B cell (primary cell): Measurements from ENCODE around the gene TTLL10. TPM values are rescaled to one million over a fixed set of nuclear protein-coding genes. Genes with fewer than 3 reads are reported as not detected.
A peak's percentile ranks its signal among the peaks of the same experiment; 100 is the strongest.

Experiments used
- ATAC-seq: fragments of 200-7000 bp; cut with Tn5 transposase; one replicate; pipeline ENCODE4 v1.10.0; 2021; ENCODE audit warnings: low read depth, mild to moderate bottlenecking, moderate number of reproducible peaks, moderate library complexity
- CTCF ChIA-PET: fragments of 350-600 bp; sonication (Branson Sonifier 250); formaldehyde crosslinking; loops from one replicate; lab custom pipeline; 2021; ENCODE audit warnings: antibody characterized with exemption, inconsistent platforms; lab: Charles Lee
- POLR2A ChIA-PET: fragments of 350-600 bp; sonication (Branson Sonifier 250); formaldehyde crosslinking; loops from one replicate; lab custom pipeline; 2021; ENCODE audit warnings: antibody characterized with exemption; lab: Charles Lee
- DNase-seq: peaks from one replicate; pipeline ENCODE4 v3.0.0; 2013
- H2AFZ ChIP-seq: 2 replicates; pipeline ENCODE4 v1.6.1; 2012; ENCODE audit warnings: mild to moderate bottlenecking, low read depth, low read length; ENCODE audit not compliant: insufficient read depth, poor library complexity, severe bottlenecking
- H3K27ac ChIP-seq, 2 donors: 1 replicate in 1 of 2; 2 replicates in 1 of 2; pipeline ENCODE4 v1.5.1; 2012 to 2013; ENCODE audit warnings: low read length in 2 of 2, mild to moderate bottlenecking in 2 of 2, moderate library complexity in 1 of 2
- H3K27me3 ChIP-seq, 4 experiments: fragments of 200-600 bp in 1 of 4; sonication (generic) in 1 of 4; replicated peaks in 1 of 4; 1 replicate in 2 of 4; 2 replicates in 2 of 4; pipeline versions ENCODE4 v1.6.1 to v1.7.0; 2013 to 2016; ENCODE audit warnings: low read length in 3 of 4, mild to moderate bottlenecking in 2 of 4, mixed read lengths in 1 of 4, moderate library complexity in 1 of 4; ENCODE audit not compliant: insufficient read depth in 4 of 4, control insufficient read depth in 3 of 4; ENCODE audit errors: control extremely low read depth in 1 of 4
- H3K36me3 ChIP-seq, 2 experiments: replicated peaks in 1 of 2; 1 replicate in 1 of 2; 2 replicates in 1 of 2; pipeline versions ENCODE4 v1.6.1 to v1.7.1; 2013; ENCODE audit warnings: low read length in 1 of 2; ENCODE audit not compliant: insufficient read depth in 2 of 2, control insufficient read depth in 1 of 2; ENCODE audit errors: control extremely low read depth in 1 of 2, extremely low read depth in 1 of 2
- H3K4me1 ChIP-seq, 2 donors: fragments of 200-600 bp in 1 of 2; sonication (generic) in 1 of 2; 1 replicate in 1 of 2; 2 replicates in 1 of 2; pipeline versions ENCODE4 v1.5.1 to v1.6.1; 2013 to 2017; ENCODE audit warnings: low read length in 2 of 2; ENCODE audit not compliant: control insufficient read depth in 2 of 2, insufficient read depth in 2 of 2
- H3K4me2 ChIP-seq: replicated peaks from 2 replicates; pipeline ENCODE3; 2012; ENCODE audit warnings: mild to moderate bottlenecking, low read depth, low read length; ENCODE audit not compliant: poor library complexity, severe bottlenecking
- H3K4me3 ChIP-seq, 5 experiments: fragments of 200-600 bp in 1 of 5; sonication (generic) in 1 of 5; 1 replicate in 3 of 5; 2 replicates in 2 of 5; pipeline versions ENCODE4 v1.5.1 to v1.7.0; 2011 to 2016; ENCODE audit warnings: low read length in 4 of 5, mild to moderate bottlenecking in 4 of 5, low read depth in 2 of 5, control low read depth in 1 of 5, moderate library complexity in 1 of 5; ENCODE audit not compliant: insufficient read depth in 1 of 5; ENCODE audit errors: control extremely low read depth in 1 of 5, extremely low read depth in 1 of 5
- H3K79me2 ChIP-seq: fragments of 200-600 bp; sonication (generic); one replicate; pipeline ENCODE4 v1.6.0; 2016; ENCODE audit warnings: low read length; ENCODE audit not compliant: control insufficient read depth, insufficient read depth
- H3K9ac ChIP-seq: fragments of 200-600 bp; sonication (generic); 2 replicates; pipeline ENCODE4 v1.6.1; 2017; ENCODE audit warnings: mild to moderate bottlenecking, low read length, moderate library complexity
- H3K9me3 ChIP-seq, 3 donors: one replicate each; pipeline versions ENCODE4 v1.6.1 to v1.7.1; 2013; ENCODE audit warnings: low read length in 2 of 3; ENCODE audit not compliant: control insufficient read depth in 2 of 3, insufficient read depth in 1 of 3; ENCODE audit errors: control extremely low read depth in 1 of 3
- H4K20me1 ChIP-seq: 2 replicates; pipeline ENCODE4 v1.6.0; 2012; ENCODE audit warnings: mild to moderate bottlenecking, low read length; ENCODE audit not compliant: insufficient read depth, control insufficient read depth, poor library complexity, severe bottlenecking
- H3K27ac Mint-ChIP-seq: one replicate; pipeline ENCODE4 v1.8.0; 2021; ENCODE audit warnings: mixed read lengths
- H3K27me3 Mint-ChIP-seq: one replicate; pipeline ENCODE4 v1.8.0; 2021; ENCODE audit warnings: mixed read lengths
- H3K4me1 Mint-ChIP-seq: one replicate; pipeline ENCODE4 v1.8.0; 2021; ENCODE audit warnings: mixed read lengths
- H3K4me3 Mint-ChIP-seq: one replicate; pipeline ENCODE4 v1.8.0; 2021; ENCODE audit warnings: mixed read lengths
- H3K9me3 Mint-ChIP-seq: one replicate; pipeline ENCODE4 v1.8.0; 2022; ENCODE audit warnings: mixed read lengths; ENCODE audit not compliant: insufficient read depth
- CTCF ChIP-seq: fragments of 200-600 bp; IDR thresholded peaks from one replicate; pipeline ENCODE4 v1.8.0; 2022; ENCODE audit warnings: antibody characterized with exemption, mild to moderate bottlenecking
- EZH2 ChIP-seq: IDR thresholded peaks from 2 replicates; pipeline ENCODE4 v1.6.1; 2012; ENCODE audit warnings: borderline replicate concordance, low read depth, mild to moderate bottlenecking, moderate library complexity, low read length; ENCODE audit not compliant: insufficient read depth, poor library complexity, severe bottlenecking
- WGBS: methylation state at CpG from one replicate; pipeline ENCODE4 v1.1.5; 2013; ENCODE audit warnings: missing lambda C conversion rate; ENCODE audit not compliant: insufficient coverage; 5-methylcytosine and 5-hydroxymethylcytosine counted together
- intact Hi-C: fragments of 100-400 bp; cut with micrococcal nuclease; formaldehyde crosslinking; loops from one replicate; pipeline ENCODE4 v1.10.0; 2022
- polyA plus RNA-seq: library from polyadenylated mRNA; depleted of rRNA; stranded (reverse); fragments of >200 nt; gene quantifications from 2 replicates; pipeline ENCODE4 v1.2.3, GENCODE V29; 2012
- total RNA-seq, 2 donors: library from RNA; stranded (reverse); fragments of 120-200 nt in 1 of 2; gene quantifications; 1 replicate in 1 of 2; 2 replicates in 1 of 2; pipeline versions ENCODE4 v1.2.3 to v1.2.4, GENCODE V29; 2013 to 2022

Gene TTLL10
- total and polyA plus RNA-seq, 2 donors (not counting 1 experiment from before 2014, with no cell fraction given) = 0.37 to 0.45 TPM

- CTCF ChIA-PET = no interaction called here
These were observed 19.8 kb upstream of the TTLL10 start for GRCh38 chr1:1153874-1154273.

GRCh38 chr1:1155258-1155657 lies 18.4 kb upstream of the TTLL10 start:
- Histone ChIP-seq H3K79me2 (no peaks in the 10 kb centered on the region), H3K9ac (no peak overlapping the region), H3K9me3 (peaks cover 0 to 34% (median 0%) of the 10 kb centered on the region in 3 donors), H2AFZ (no peak overlapping the region), H3K27me3 (no peaks in the 10 kb centered on the region), H3K36me3 (no peaks in the 10 kb centered on the region), H3K4me2 (no peak overlapping the region), H3K4me1 (peaks cover 8 to 23% of the 10 kb centered on the region in 2 donors), H3K4me3 (no peak overlapping the region), H4K20me1 (no peaks in the 10 kb centered on the region), H3K27ac (no peak overlapping the region)
- no peak overlapping the region for H3K27ac Mint-ChIP-seq
- no peaks in the 10 kb centered on the region for H3K27me3 Mint-ChIP-seq
- WGBS = 97% methylated on average over 9 of the region's 10 CpGs
- peaks cover 5% of the 10 kb centered on the region for H3K4me1 Mint-ChIP-seq
- peaks cover 6% of the 10 kb centered on the region for H3K9me3 Mint-ChIP-seq
- intact Hi-C loops = loop anchor here (5.0 kb wide), 1 partner anchor 52 kb away; the partner anchor contains the start of gene TNFRSF18
- TF ChIP-seq CTCF (no peak), EZH2 (no peak)
- ChIA-PET POLR2A (no interaction called here), CTCF (interaction anchor here (0.7 kb wide), 1 partner anchor 33 kb away, joined by 3 read pairs; no protein-coding TSS in a partner anchor)
- DNase-seq (no peak), ATAC-seq (no peak)
- H3K4me3 Mint-ChIP-seq = peak overlapping the region; percentile 68

More at GRCh38 chr1:1153874-1154273, 19.8 kb upstream of the TTLL10 start:
- Mint-ChIP-seq H3K4me3 (no peak overlapping the region), H3K9me3 (peaks cover 6% of the 10 kb centered on the region), H3K4me1 (peaks cover 2% of the 10 kb centered on the region), H3K27me3 (no peaks in the 10 kb centered on the region), H3K27ac (peak overlapping the region; percentile 2)
- H3K9me3 ChIP-seq = peaks cover 0 to 34% (median 0%) of the 10 kb centered on the region in 3 donors
- no peak overlapping the region for H3K4me3 ChIP-seq
- H3K4me1 ChIP-seq = peaks cover 8 to 19% of the 10 kb centered on the region in 2 donors
- H4K20me1 ChIP-seq = no peaks in the 10 kb centered on the region
- H3K36me3 ChIP-seq = no peaks in the 10 kb centered on the region
- no peak for DNase-seq
- intact Hi-C loops = no loop called here
- POLR2A ChIA-PET = no interaction called here
- no peak for ATAC-seq
- H3K27ac ChIP-seq = no peak overlapping the region
- no peak overlapping the region for H3K4me2 ChIP-seq
- H3K9ac ChIP-seq = no peak overlapping the region
- TF ChIP-seq CTCF = no peak
- WGBS = 88% methylated on average over 3 of the region's 4 CpGs
- no peaks in the 10 kb centered on the region for H3K27me3 ChIP-seq
- no peaks in the 10 kb centered on the region for H3K79me2 ChIP-seq
- no peak overlapping the region for H2AFZ ChIP-seq
